Limb (tissue), 2 donors: ENCODE data around the gene STRADA.

Source experiments
- DNase-seq, 2 donors: peaks; one replicate each; pipeline ENCODE4 v3.0.0-alpha.2; 2016; ENCODE audit errors: extremely low spot score in 2 of 2

Gene STRADA

GRCh38 chr17:63741408-63742173, at the start of gene STRADA:
Gene STRADA, minus strand, starts transcription at chr17:63741799. Its CDS starts 13,430 bp downstream, at chr17:63728369.
- DNase-seq, result peak; percentile 98

GRCh38 chr17:63790057-63790456, 48.5 kb upstream of the STRADA start:
- no peak for DNase-seq

DNA sequence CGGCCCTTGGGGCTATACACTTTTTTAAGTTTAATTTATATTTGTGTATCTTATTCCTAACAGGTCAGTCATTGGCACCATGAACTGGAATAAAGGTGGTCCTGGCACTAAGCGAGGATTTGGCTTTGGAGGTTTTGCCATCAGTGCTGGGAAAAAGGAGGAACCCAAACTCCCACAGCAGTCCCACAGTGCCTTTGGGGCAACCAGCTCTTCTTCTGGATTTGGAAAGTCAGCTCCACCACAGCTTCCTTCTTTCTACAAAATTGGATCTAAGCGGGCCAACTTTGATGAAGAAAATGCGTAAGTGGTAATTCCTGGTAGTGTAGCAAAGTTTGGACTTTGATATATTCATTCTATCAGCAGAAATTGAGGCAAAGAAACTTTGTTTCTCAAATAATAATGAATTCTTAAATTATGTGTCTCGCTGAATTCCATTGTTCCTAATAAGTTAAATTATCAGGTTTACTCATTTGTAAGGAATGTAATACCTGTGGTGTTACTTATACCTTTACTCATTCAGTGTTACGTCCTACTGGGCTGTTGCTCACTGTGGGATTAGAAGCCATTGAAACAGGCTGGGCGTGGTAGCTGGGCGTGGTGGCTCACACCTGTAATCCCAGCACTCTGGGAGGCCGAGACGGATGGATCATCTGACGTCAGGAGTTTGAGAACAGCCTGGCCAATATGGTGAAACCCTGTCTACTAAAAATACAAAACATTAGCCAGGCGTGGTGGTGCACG, 45.5 kb upstream of the STRADA start:
- DNase-seq, result no peak

DNA sequence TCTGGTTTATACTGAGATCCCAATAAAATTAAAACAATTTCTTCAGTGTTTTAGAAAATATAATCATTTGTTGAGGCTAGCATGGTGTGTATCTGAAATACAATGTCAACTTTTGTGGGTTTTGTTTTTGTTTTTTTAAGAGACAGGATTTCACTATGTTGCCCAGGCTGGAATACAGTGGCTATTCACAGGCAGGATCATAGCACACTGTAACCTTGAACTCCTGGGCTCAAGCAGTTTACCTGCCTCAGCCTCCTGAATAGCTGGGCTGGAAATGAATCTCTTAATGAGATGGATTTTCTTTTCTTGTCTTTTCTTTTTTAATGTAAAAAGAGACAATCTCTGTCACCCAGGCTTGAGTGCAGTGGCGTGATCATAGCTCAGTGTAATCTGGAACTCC, 44.5 kb upstream of the STRADA start:
- DNase-seq, result no peak

GRCh38 chr17:63785556-63785955, 44.0 kb upstream of the STRADA start:
- DNase-seq, result no peak

- DNase-seq, result no peak
These were observed 41.9 kb upstream of the STRADA start for GRCh38 chr17:63783522-63783921.

DNA sequence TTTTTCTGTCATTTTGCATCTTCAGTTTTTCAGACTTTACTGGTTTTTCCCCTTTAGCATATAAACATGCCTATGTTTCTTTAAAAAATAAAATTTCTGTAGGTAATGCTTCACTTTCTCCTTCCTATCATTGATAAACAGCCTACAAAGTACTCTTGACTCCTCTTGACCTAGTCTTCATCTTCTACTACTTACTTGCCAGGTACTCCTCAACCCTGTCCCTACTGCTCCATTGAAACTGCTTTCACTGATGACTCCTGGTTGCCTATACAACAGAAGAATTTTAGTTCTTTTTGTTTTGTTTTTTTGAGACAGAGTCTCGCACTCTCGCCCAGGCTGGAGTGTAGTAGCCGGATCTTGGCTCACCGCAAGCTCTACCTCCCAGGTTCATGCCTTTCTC, 39.3 kb upstream of the STRADA start:
- no peak for DNase-seq

GRCh38 chr17:63780507-63780906, 38.9 kb upstream of the STRADA start:
- DNase-seq, result no peak

- no peak for DNase-seq
These were observed 33.8 kb upstream of the STRADA start for GRCh38 chr17:63775420-63775819.

GRCh38 chr17:63774969-63775265, 33.3 kb upstream of the STRADA start:
- no peak for DNase-seq

- peak; percentile 29 to 95 for DNase-seq
These were observed 32.8 kb upstream of the STRADA start, which contains the start of gene DDX42 for GRCh38 chr17:63774141-63774968. Gene DDX42, plus strand, starts transcription at chr17:63774170. Its CDS starts 12,880 bp downstream, at chr17:63787050.

- peak; percentile 99 for DNase-seq
These were observed 31.9 kb upstream of the STRADA start, which contains the start of gene CCDC47 for GRCh38 chr17:63773272-63774140. Gene CCDC47, minus strand, starts transcription at chr17:63773597. Its CDS starts 7,422 bp downstream, at chr17:63766175.

- DNase-seq, result peak in 1 of 2 donors; percentile 25
These were observed 31.2 kb upstream of the STRADA start for GRCh38 chr17:63772801-63773271.

DNA sequence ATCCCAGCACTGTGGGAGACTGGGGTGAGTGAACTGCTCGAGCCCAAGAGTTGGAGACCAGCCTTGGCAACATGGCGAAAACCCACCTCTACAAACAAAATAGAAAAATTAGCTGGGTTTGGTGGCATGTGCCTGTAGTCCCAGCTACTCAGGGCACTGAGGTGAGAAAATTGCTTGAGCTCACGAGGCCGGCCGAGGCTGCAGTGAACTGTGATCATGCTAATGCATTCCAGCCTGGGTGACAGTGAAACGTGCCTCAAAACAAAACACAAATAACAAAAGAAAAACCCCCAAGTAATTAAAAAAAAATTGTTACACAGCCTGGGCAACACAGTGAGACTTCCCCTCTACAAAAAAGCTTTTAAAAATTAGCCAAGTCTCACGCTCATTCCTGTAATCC, 26.8 kb upstream of the STRADA start:
- DNase-seq, result no peak

GRCh38 chr17:63766754-63767153, 25.2 kb upstream of the STRADA start:
- DNase-seq, result no peak

GRCh38 chr17:63764716-63765115, 23.1 kb upstream of the STRADA start:
- DNase-seq, result no peak

DNA sequence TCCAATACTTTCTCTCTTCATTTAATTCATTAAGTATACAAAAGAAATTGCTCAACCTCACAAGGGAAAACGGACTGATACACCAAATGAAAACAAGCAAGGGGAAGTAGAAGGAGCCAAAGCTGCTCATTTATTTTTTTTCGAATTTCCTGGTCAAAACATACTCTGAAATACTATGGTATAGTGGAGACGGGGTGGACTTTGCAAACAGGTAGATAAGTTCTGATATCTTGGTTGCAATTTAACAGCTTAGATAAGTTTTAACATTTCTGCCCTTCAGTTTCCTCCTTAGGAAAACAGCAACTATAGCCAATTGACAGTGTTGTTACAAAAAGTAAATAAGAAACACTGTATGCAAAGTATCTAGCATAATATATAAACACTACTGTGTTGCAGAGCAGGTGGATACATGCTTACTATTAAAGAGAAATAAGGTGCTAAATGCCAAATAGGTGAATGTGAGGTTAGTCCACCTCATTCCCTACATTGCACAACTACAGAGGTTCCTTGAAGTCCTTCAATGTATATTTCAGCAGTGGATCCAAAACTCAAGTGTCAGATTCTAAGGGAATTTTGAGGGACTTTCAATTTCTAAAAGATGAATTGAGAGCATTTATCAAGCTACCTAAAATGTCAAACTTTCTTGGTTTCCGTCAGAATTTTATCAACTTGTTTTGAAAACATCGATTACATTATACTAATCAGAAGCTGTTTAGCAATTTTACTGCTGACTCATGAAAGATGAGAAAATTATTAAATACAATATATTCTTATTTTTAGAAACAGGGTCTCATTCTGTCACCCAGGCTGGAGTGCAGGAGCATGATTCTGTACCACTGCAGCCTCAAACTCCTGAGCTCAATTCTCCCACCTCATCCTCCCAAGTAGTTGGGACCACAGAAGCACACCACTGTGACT, 20.8 kb upstream of the STRADA start:
- DNase-seq, result no peak

GRCh38 chr17:63760771-63761539, 19.4 kb upstream of the STRADA start:
- no peak for DNase-seq

- no peak for DNase-seq
These were observed 16.8 kb upstream of the STRADA start for GRCh38 chr17:63758428-63758827.
